HEK293 (cell line): ENCODE measurements around the gene TRAPPC10.
"Not testable (repeated sequence)": the region's sequence is repeated elsewhere in the genome, so short reads cannot be mapped to it uniquely, and the experiment has no call there.

Experiments
- ZNF677 ChIP-seq: fragments of 450-650 bp; IDR thresholded peaks from 2 replicates; pipeline ENCODE4 v1.5.0; 2018; ENCODE audit warnings: missing biosample characterization, mild to moderate bottlenecking, missing genetic modification characterization, moderate library complexity
- TF ChIP-seq, protein P1 (sequence below): fragments of 450-650 bp; formaldehyde crosslinking; IDR thresholded peaks from 2 replicates; pipeline ENCODE4 v1.5.1; 2017; ENCODE audit warnings: missing biosample characterization, missing genetic modification characterization
- TF ChIP-seq, protein P2 (sequence below): fragments of 450-650 bp; formaldehyde crosslinking; IDR thresholded peaks from 2 replicates; pipeline ENCODE4 v1.5.1; 2016; ENCODE audit warnings: missing biosample characterization, missing genetic modification characterization
- TF ChIP-seq, protein P3 (sequence below): fragments of 450-650 bp; formaldehyde crosslinking; IDR thresholded peaks from 2 replicates; pipeline ENCODE4 v1.5.1; 2016; ENCODE audit warnings: missing biosample characterization, missing genetic modification characterization

DNA sequence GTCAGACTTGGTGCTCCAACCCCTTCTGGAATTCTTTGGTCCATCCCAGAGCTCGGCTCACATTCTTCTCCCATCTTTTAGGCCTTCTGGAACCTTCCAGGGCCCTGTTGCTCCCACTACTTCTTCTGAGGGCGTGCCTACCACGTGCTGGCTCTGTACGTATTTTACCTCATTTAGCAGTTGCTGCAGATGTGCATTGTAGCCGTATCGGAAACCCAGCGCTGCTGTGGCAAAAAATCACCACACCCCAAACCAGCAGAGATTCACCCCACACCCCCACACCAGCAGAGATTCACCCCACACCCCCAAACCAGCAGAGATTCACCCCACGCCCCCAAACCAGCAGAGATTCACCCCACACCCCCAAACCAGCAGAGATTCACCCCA is 143.9 kb downstream of the TRAPPC10 start:
- TF ChIP-seq, protein P1, sequence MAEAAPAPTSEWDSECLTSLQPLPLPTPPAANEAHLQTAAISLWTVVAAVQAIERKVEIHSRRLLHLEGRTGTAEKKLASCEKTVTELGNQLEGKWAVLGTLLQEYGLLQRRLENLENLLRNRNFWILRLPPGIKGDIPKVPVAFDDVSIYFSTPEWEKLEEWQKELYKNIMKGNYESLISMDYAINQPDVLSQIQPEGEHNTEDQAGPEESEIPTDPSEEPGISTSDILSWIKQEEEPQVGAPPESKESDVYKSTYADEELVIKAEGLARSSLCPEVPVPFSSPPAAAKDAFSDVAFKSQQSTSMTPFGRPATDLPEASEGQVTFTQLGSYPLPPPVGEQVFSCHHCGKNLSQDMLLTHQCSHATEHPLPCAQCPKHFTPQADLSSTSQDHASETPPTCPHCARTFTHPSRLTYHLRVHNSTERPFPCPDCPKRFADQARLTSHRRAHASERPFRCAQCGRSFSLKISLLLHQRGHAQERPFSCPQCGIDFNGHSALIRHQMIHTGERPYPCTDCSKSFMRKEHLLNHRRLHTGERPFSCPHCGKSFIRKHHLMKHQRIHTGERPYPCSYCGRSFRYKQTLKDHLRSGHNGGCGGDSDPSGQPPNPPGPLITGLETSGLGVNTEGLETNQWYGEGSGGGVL: not testable (repeated sequence)
- TF ChIP-seq, protein P2, sequence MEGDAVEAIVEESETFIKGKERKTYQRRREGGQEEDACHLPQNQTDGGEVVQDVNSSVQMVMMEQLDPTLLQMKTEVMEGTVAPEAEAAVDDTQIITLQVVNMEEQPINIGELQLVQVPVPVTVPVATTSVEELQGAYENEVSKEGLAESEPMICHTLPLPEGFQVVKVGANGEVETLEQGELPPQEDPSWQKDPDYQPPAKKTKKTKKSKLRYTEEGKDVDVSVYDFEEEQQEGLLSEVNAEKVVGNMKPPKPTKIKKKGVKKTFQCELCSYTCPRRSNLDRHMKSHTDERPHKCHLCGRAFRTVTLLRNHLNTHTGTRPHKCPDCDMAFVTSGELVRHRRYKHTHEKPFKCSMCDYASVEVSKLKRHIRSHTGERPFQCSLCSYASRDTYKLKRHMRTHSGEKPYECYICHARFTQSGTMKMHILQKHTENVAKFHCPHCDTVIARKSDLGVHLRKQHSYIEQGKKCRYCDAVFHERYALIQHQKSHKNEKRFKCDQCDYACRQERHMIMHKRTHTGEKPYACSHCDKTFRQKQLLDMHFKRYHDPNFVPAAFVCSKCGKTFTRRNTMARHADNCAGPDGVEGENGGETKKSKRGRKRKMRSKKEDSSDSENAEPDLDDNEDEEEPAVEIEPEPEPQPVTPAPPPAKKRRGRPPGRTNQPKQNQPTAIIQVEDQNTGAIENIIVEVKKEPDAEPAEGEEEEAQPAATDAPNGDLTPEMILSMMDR (tag by site-specific recombination): not testable (repeated sequence)
- not testable (repeated sequence) for TF ChIP-seq ZNF677
- TF ChIP-seq, protein P3, sequence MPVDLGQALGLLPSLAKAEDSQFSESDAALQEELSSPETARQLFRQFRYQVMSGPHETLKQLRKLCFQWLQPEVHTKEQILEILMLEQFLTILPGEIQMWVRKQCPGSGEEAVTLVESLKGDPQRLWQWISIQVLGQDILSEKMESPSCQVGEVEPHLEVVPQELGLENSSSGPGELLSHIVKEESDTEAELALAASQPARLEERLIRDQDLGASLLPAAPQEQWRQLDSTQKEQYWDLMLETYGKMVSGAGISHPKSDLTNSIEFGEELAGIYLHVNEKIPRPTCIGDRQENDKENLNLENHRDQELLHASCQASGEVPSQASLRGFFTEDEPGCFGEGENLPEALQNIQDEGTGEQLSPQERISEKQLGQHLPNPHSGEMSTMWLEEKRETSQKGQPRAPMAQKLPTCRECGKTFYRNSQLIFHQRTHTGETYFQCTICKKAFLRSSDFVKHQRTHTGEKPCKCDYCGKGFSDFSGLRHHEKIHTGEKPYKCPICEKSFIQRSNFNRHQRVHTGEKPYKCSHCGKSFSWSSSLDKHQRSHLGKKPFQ (tag by site-specific recombination): not testable (repeated sequence)
